ENCODE results near the gene SH2D3A. TPM values are rescaled to one million over a fixed set of nuclear protein-coding genes. Genes with fewer than 3 reads are reported as not detected.
A peak's percentile ranks its signal among the peaks of the same experiment; 100 is the strongest.

Gene SH2D3A
- total RNA-seq, 1 experiment from 2014 or later: 75.7 TPM

DNA sequence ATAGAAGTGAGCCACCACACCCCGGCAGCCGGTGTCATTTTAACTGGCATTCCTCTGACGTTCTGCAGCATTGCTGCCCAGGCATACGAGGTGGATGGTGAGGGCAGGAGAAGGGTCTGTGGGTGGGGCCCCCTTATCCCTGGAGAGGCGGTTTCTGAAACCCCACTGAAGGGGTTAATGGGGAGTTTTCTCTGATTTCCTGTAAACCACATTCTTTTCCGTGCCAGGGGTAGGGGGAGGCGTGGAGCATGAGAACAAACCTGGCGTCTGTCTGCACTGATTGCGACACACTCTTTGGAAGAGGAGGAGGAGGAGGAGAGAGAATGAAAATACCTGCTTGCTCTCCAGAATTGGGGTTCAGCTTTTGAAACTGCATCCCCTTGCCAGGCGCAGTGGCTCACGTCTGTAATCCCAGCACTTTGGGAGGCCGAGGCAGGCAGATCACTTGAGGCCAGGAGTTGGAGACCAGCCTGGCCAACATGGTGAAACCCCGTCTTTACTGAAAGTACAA, 44.1 kb downstream of the SH2D3A start:
- TF ChIP-seq YY1 (IDR thresholded peaks at IDR 0.05; ENCODE audit: extremely low read depth, insufficient replicate concordance, low read depth, low read length): no peak
- TF ChIP-seq SIN3A (IDR thresholded peaks at IDR 0.05; ENCODE audit: low read depth): no peak
- TF ChIP-seq POLR2AphosphoS5 (IDR thresholded peaks at IDR 0.05; ENCODE audit: low read depth, low read length): no peak
- no peak for TF ChIP-seq EZH2phosphoT487 (IDR thresholded peaks at IDR 0.05; ENCODE audit: borderline replicate concordance)
- no peak for TF ChIP-seq JUND (IDR thresholded peaks at IDR 0.05)
- peak; percentile 95 for TF ChIP-seq CEBPB (IDR thresholded peaks at IDR 0.05; ENCODE audit: low read depth)
- no peaks in the 10 kb centered on the region for H3K9me2 ChIP-seq (ENCODE audit: insufficient read depth)
- H3K27ac ChIP-seq (ENCODE audit: low read depth, low read length): no peak overlapping the region
- peak overlapping the region; percentile 51 for H3K4me2 ChIP-seq (ENCODE audit: low read length)
- ATAC-seq (no peak; the same call in 1 of the 2 replicates), DNase-seq (ENCODE audit: low read depth, low spot score) (no peak)
- H3K27me3 ChIP-seq (ENCODE audit: insufficient read depth, low read length): no peaks in the 10 kb centered on the region
- no TSS peak for BruUV-seq (replicated peaks)
- H3K9me3 ChIP-seq (ENCODE audit: control insufficient read depth in 1 of 2, insufficient read depth in 1 of 2, low read depth in 1 of 2, low read length in 2 of 2): no peaks in the 10 kb centered on the region
- ChIA-PET RAD21 (ENCODE audit: low non-redundant PET in 1 of 2, low total read pairs in 2 of 2, uncharacterized antibody in 2 of 2, unreplicated experiment in 2 of 2) (no interaction called here), POLR2A (no interaction called here), CTCF (no interaction called here)
- intact Hi-C loops (cut with micrococcal nuclease): no loop called here
- H3K36me3 ChIP-seq (ENCODE audit: control insufficient read depth in 1 of 2, insufficient read depth in 2 of 2, low read length in 2 of 2): no peaks in the 10 kb centered on the region
- H3K4me1 ChIP-seq (ENCODE audit: control insufficient read depth in 1 of 2, insufficient read depth in 2 of 2, low read length in 2 of 2): peaks cover 13 to 20% of the 10 kb centered on the region in 2 experiments; a peak in 3 of 4 replicates
- H3K9ac ChIP-seq (ENCODE audit: low read length): no peak overlapping the region
- no peaks in the 10 kb centered on the region for H4K20me1 ChIP-seq (ENCODE audit: insufficient read depth)
- H3K79me2 ChIP-seq (ENCODE audit: insufficient read depth, low read length): no peaks in the 10 kb centered on the region
- H2AFZ ChIP-seq (ENCODE audit: low read depth, low read length, poor library complexity, severe bottlenecking): peak overlapping the region; percentile 58
- H3K4me3 ChIP-seq (replicated peaks in 1 of 2; ENCODE audit: low read depth in 1 of 2, low read length in 2 of 2): no peak overlapping the region

DNA sequence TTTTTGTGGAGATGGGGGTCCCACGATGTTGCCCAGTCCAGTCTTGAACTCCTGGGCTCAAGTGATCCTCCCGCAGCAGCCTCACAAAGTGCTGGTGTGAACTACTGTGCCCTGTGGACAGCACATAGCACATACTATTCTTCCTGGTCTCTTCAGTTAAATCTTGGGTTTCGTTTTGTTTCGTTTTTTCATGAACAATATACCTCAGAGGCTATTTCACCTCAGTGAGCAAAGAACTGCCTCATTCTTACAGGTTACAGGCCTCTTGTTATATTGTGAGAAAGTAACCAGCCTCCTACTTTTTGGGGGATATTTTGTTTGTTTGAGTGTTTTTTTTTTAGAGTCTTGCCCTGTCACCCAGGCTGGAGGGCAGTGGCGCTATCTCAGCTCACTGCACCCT, 45.5 kb downstream of the SH2D3A start:
- intact Hi-C loops (cut with micrococcal nuclease): no loop called here
- RAD21 ChIA-PET (ENCODE audit: low non-redundant PET in 1 of 2, low total read pairs in 2 of 2, uncharacterized antibody in 2 of 2, unreplicated experiment in 2 of 2): no interaction called here
- TF ChIP-seq SP1 (IDR thresholded peaks at IDR 0.05; ENCODE audit: low read depth) (no peak), ZNF274 (IDR thresholded peaks at IDR 0.05; ENCODE audit: low read depth, low read length) (no peak)
- no TSS peak for BruUV-seq (replicated peaks)
- Histone ChIP-seq H3K9me3 (ENCODE audit: control insufficient read depth in 1 of 2, insufficient read depth in 1 of 2, low read depth in 1 of 2, low read length in 2 of 2) (no peaks in the 10 kb centered on the region), H3K27ac (ENCODE audit: low read depth, low read length) (no peak overlapping the region), H4K20me1 (ENCODE audit: insufficient read depth) (no peaks in the 10 kb centered on the region), H3K9ac (ENCODE audit: low read length) (no peak overlapping the region), H3K36me3 (ENCODE audit: control insufficient read depth in 1 of 2, insufficient read depth in 2 of 2, low read length in 2 of 2) (no peaks in the 10 kb centered on the region), H3K27me3 (ENCODE audit: insufficient read depth, low read length) (no peaks in the 10 kb centered on the region), H3K4me1 (ENCODE audit: control insufficient read depth in 1 of 2, insufficient read depth in 2 of 2, low read length in 2 of 2) (peaks cover 13 to 30% of the 10 kb centered on the region in 2 experiments; a peak in 3 of 4 replicates), H3K9me2 (ENCODE audit: insufficient read depth) (no peaks in the 10 kb centered on the region), H3K4me2 (ENCODE audit: low read length) (no peak overlapping the region), H3K79me2 (ENCODE audit: insufficient read depth, low read length) (no peaks in the 10 kb centered on the region), H3K4me3 (replicated peaks in 1 of 2; ENCODE audit: low read depth in 1 of 2, low read length in 2 of 2) (no peak overlapping the region), H2AFZ (ENCODE audit: low read depth, low read length, poor library complexity, severe bottlenecking) (no peak overlapping the region)
- POLR2A ChIA-PET: no interaction called here
- CTCF ChIA-PET: no interaction called here
- DNase-seq (ENCODE audit: low read depth, low spot score): no peak
- no peak for ATAC-seq

All from HCT116 (cell line).